ENCODE data around the gene DHRS7.
A peak's percentile ranks its signal among the peaks of the same experiment; 100 is the strongest.

The DHRS7 gene

GRCh38 chr14:60184905-60185555 lies 19.8 kb upstream of the DHRS7 start:
- DNase-seq (ENCODE audit: low read depth), result no peak

GRCh38 chr14:60184146-60184904 lies 19.1 kb upstream of the DHRS7 start:
- DNase-seq (ENCODE audit: low read depth), result no peak

- DNase-seq (ENCODE audit: low read depth), result no peak
Observed at GRCh38 chr14:60183741-60184140, 18.5 kb upstream of the DHRS7 start.

GRCh38 chr14:60183138-60183537 lies 17.9 kb upstream of the DHRS7 start:
- no peak for DNase-seq (ENCODE audit: low read depth)

- DNase-seq (ENCODE audit: low read depth), result no peak
Observed at GRCh38 chr14:60179431-60179869, 14.3 kb upstream of the DHRS7 start.

GRCh38 chr14:60178820-60179219 lies 13.6 kb upstream of the DHRS7 start:
- DNase-seq (ENCODE audit: low read depth), result no peak

- no peak for DNase-seq (ENCODE audit: low read depth)
Observed at GRCh38 chr14:60178164-60178563, 13.0 kb upstream of the DHRS7 start.

- no peak for DNase-seq (ENCODE audit: low read depth)
Observed at GRCh38 chr14:60175255-60175902, 10.2 kb upstream of the DHRS7 start.

- no peak for DNase-seq (ENCODE audit: low read depth)
Observed at GRCh38 chr14:60174352-60175254, 9.4 kb upstream of the DHRS7 start.

- DNase-seq (ENCODE audit: low read depth), result no peak
Observed at GRCh38 chr14:60171690-60172089, 6.5 kb upstream of the DHRS7 start.

- DNase-seq (ENCODE audit: low read depth), result no peak
Observed at GRCh38 chr14:60170948-60171347, 5.8 kb upstream of the DHRS7 start.

- DNase-seq (ENCODE audit: low read depth), result no peak
Observed at GRCh38 chr14:60169722-60170121, 4.5 kb upstream of the DHRS7 start.

GRCh38 chr14:60166142-60166541 lies 944 bp upstream of the DHRS7 start:
- no peak for DNase-seq (ENCODE audit: low read depth)

GRCh38 chr14:60165547-60165876 lies 314 bp upstream of the DHRS7 start:
- no peak for DNase-seq (ENCODE audit: low read depth)

- DNase-seq (ENCODE audit: low read depth), result no peak
Observed at GRCh38 chr14:60164404-60164711, 840 bp downstream of the DHRS7 start.

- DNase-seq (ENCODE audit: low read depth), result no peak
Observed at GRCh38 chr14:60163693-60164092, 1.5 kb downstream of the DHRS7 start.

- no peak for DNase-seq (ENCODE audit: low read depth)
Observed at GRCh38 chr14:60161196-60162107, 3.7 kb downstream of the DHRS7 start.

- DNase-seq (ENCODE audit: low read depth), result no peak
Observed at GRCh38 chr14:60160422-60160821, 4.8 kb downstream of the DHRS7 start.

- DNase-seq (ENCODE audit: low read depth), result no peak
Observed at GRCh38 chr14:60154671-60155070, 10.5 kb downstream of the DHRS7 start.

- no peak for DNase-seq (ENCODE audit: low read depth)
Observed at GRCh38 chr14:60153991-60154390, 11.2 kb downstream of the DHRS7 start.

- DNase-seq (ENCODE audit: low read depth), result peak; percentile 43
Observed at GRCh38 chr14:60151715-60152114, 13.5 kb downstream of the DHRS7 start.

Data from T-helper 22 cell (primary cell).